ENCODE measurements around the gene IGFL1. TPM values are rescaled to one million over a fixed set of nuclear protein-coding genes. Genes with fewer than 3 reads are reported as not detected.

IGFL1 gene
- total and polyA plus RNA-seq, 2 of the 8 experiments (the other 6 are each of a cell fraction or from before 2014, with no cell fraction given), result not detected

- peak; percentile 24 for TF ChIP-seq CHD7 (IDR thresholded peaks at IDR 0.05; ENCODE audit: insufficient replicate concordance, low read length)
Measured at GRCh38 chr19:46270521-46271256, 41.1 kb downstream of the IGFL1 start (continued).

All from H1 (cell line).